Measurements from ENCODE around the gene NLRP13. TPM values are rescaled to one million over a fixed set of nuclear protein-coding genes. Genes with fewer than 3 reads are reported as not detected.

NLRP13 gene
- total RNA-seq, 4 donors from 2014 or later = not detected

DNA sequence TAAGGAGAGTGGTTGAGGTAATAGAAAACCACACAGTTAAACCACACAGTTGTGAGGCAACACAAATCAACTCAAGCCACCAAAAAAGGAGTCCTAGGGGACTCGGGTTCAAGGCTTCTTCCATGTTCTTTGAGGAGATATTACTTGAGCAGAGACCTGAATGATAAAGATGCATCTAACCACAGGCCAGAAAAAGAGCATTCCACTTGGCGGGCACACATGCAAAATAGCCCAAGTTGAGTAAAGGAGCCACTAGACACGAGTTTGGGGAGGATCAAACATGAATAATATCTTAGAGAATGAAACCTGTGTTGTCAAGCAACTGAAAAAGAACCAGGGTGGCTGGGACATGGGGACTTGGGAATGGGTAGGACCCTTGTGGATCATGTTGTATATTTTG is 65.6 kb downstream of the NLRP13 start:
- no peak for TF ChIP-seq CTCF (IDR thresholded peaks at IDR 0.05)
- ATAC-seq (ENCODE audit: low FRiP score) (no peak), DNase-seq (ENCODE audit: low spot score) (no peak)

DNA sequence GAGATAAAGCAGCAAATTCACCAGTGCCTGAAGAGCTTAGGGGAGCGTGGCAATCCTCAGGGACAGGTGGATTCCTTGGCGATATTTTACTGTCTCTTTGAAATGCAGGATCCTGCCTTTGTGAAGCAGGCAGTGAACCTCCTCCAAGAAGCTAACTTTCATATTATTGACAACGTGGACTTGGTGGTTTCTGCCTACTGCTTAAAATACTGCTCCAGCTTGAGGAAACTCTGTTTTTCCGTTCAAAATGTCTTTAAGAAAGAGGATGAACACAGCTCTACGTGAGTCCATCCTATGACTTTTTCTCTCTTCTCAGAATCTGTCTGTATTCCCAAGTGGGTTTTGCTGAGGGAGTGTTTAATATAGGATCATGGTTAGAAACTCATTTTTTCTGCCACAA is 73.2 kb downstream of the NLRP13 start:
- TF ChIP-seq CTCF (IDR thresholded peaks at IDR 0.05) = no peak
- DNase-seq (ENCODE audit: low spot score) = no peak

GRCh38 chr19:55858401-55858800 is 73.7 kb downstream of the NLRP13 start:
- no peak for TF ChIP-seq CTCF (IDR thresholded peaks at IDR 0.05)
- ATAC-seq (ENCODE audit: low FRiP score) (no peak), DNase-seq (ENCODE audit: low spot score) (no peak)

More for the DNA sequence above, 73.2 kb downstream of the NLRP13 start:
- ATAC-seq (ENCODE audit: low FRiP score) = no peak

DNA sequence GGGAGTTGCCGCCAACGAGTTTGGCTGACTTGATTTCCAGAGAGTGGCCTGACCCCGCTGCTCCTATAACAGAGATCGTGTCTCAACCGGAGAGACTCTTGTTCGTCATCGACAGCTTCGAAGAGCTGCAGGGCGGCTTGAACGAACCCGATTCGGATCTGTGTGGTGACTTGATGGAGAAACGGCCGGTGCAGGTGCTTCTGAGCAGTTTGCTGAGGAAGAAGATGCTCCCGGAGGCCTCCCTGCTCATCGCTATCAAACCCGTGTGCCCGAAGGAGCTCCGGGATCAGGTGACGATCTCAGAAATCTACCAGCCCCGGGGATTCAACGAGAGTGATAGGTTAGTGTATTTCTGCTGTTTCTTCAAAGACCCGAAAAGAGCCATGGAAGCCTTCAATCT is 74.2 kb downstream of the NLRP13 start:
- DNase-seq (ENCODE audit: low spot score) (no peak), ATAC-seq (ENCODE audit: low FRiP score) (no peak)
- no peak for TF ChIP-seq CTCF (IDR thresholded peaks at IDR 0.05)

GRCh38 chr19:55857149-55857548 is 75.0 kb downstream of the NLRP13 start:
- DNase-seq (ENCODE audit: low spot score) (no peak), ATAC-seq (ENCODE audit: low FRiP score) (no peak)
- no peak for TF ChIP-seq CTCF (IDR thresholded peaks at IDR 0.05)

GRCh38 chr19:55855160-55855559 is 77.0 kb downstream of the NLRP13 start:
- DNase-seq (ENCODE audit: low spot score) = no peak
- no peak for ATAC-seq (ENCODE audit: low FRiP score)
- TF ChIP-seq CTCF (IDR thresholded peaks at IDR 0.05) = no peak

Other genes starting within 250 kb of the NLRP13 start
- gene NLRP9, start 193.9 kb downstream of the NLRP13 start, total RNA-seq = not detected
- not detected for gene RFPL4A, start 173.2 kb downstream of the NLRP13 start, total RNA-seq
- not detected for gene RFPL4AL1, start 163.2 kb downstream of the NLRP13 start, total RNA-seq
- not detected for gene NLRP11, start 100.3 kb downstream of the NLRP13 start, total RNA-seq
- gene NLRP4, start 95.8 kb downstream of the NLRP13 start, total RNA-seq = not detected
- not detected for gene NLRP8, start 15.5 kb upstream of the NLRP13 start, total RNA-seq
- not detected for gene NLRP5, start 54.4 kb upstream of the NLRP13 start, total RNA-seq
- gene ZNF787, start 189.0 kb upstream of the NLRP13 start, total RNA-seq = 10 to 100 TPM; 10.9 to 18.6 (median 12.0) TPM
- gene ZNF444, start 209.0 kb upstream of the NLRP13 start, total RNA-seq = 10 to 100 TPM; 10.4 to 14.2 (median 13.1) TPM
- not detected for gene GALP, start 243.7 kb upstream of the NLRP13 start, total RNA-seq